IMR-90 (cell line): ENCODE measurements around the gene ABHD6. TPM values are rescaled to one million over a fixed set of nuclear protein-coding genes. Genes with fewer than 3 reads are reported as not detected.

Experiments
- ATAC-seq: fragments of 200-7000 bp; cut with Tn5 transposase; 2 replicates; pipeline ENCODE4 v1.9.1; 2020; ENCODE audit warnings: low read depth, mild to moderate bottlenecking, moderate library complexity
- BruUV-seq: library from RNA; stranded (reverse); fragments of 400-500 nt; replicated peaks from 2 replicates; lab custom pipeline; 2021; lab: Mats Ljungman, UMichigan
- CTCF ChIA-PET: fragments of 300-600 bp; formaldehyde crosslinking; extraction: SDS; loops from one replicate; lab custom pipeline; 2021; ENCODE audit warnings: antibody characterized with exemption; lab: Yijun Ruan, JAX
- POLR2A ChIA-PET: fragments of 300-600 bp; sonication (Branson Sonifier 250); formaldehyde crosslinking; loops from one replicate; lab custom pipeline; 2022; ENCODE audit warnings: antibody characterized with exemption; ENCODE audit not compliant: unreplicated experiment; lab: Charles Lee
- DNase-seq: peaks from one replicate; pipeline ENCODE4 v3.0.0; 2013
- H2AFZ ChIP-seq: replicated peaks from 2 replicates; pipeline ENCODE3; 2013; ENCODE audit warnings: low read length, mild to moderate bottlenecking; ENCODE audit not compliant: poor library complexity
- H2AK5ac ChIP-seq: 2 replicates; pipeline ENCODE4 v1.6.1; 2013; ENCODE audit warnings: low read depth, low read length, inconsistent platforms
- H2AK9ac ChIP-seq: replicated peaks from 2 replicates; pipeline ENCODE3; 2013; ENCODE audit warnings: mild to moderate bottlenecking, low read depth, low read length, moderate library complexity; ENCODE audit not compliant: poor library complexity
- H2BK120ac ChIP-seq: 2 replicates; pipeline ENCODE4 v1.6.1; 2013; ENCODE audit warnings: low read depth, low read length, inconsistent platforms
- H2BK15ac ChIP-seq: 3 replicates; pipeline ENCODE4 v1.6.1; 2013; ENCODE audit warnings: low read depth, low read length, inconsistent platforms
- H2BK20ac ChIP-seq: 2 replicates; pipeline ENCODE4 v1.6.1; 2013; ENCODE audit warnings: low read depth, mild to moderate bottlenecking, inconsistent platforms, low read length, moderate library complexity
- H2BK5ac ChIP-seq: 2 replicates; pipeline ENCODE4 v1.6.1; 2013; ENCODE audit warnings: mild to moderate bottlenecking, low read depth, low read length, inconsistent platforms; ENCODE audit not compliant: poor library complexity, severe bottlenecking
- H3K14ac ChIP-seq: replicated peaks from 2 replicates; pipeline ENCODE4 v1.6.1; 2013; ENCODE audit warnings: low read depth, low read length, inconsistent platforms
- H3K18ac ChIP-seq: 2 replicates; pipeline ENCODE4 v1.6.1; 2013; ENCODE audit warnings: low read depth, low read length, control low read depth
- H3K23ac ChIP-seq: 2 replicates; pipeline ENCODE4 v1.6.1; 2013; ENCODE audit warnings: low read depth, low read length, inconsistent platforms
- H3K27ac ChIP-seq: 2 replicates; pipeline ENCODE4 v1.5.1; 2013; ENCODE audit warnings: mild to moderate bottlenecking, control low read depth, low read length; ENCODE audit not compliant: insufficient read depth
- H3K27me3 ChIP-seq: 2 replicates; pipeline ENCODE4 v1.6.1; 2013; ENCODE audit warnings: low read length; ENCODE audit not compliant: control insufficient read depth, insufficient read depth
- H3K36me3 ChIP-seq: 2 replicates; pipeline ENCODE4 v1.6.1; 2013; ENCODE audit warnings: low read length, mixed read lengths; ENCODE audit not compliant: control insufficient read depth, insufficient read depth
- H3K4ac ChIP-seq: 2 replicates; pipeline ENCODE4 v1.6.1; 2013; ENCODE audit warnings: low read depth, low read length, inconsistent platforms
- H3K4me1 ChIP-seq: 2 replicates; pipeline ENCODE4 v1.6.1; 2013; ENCODE audit warnings: low read length, mixed read lengths; ENCODE audit not compliant: control insufficient read depth, insufficient read depth
- H3K4me2 ChIP-seq: 2 replicates; pipeline ENCODE4 v1.6.1; 2013; ENCODE audit warnings: low read depth, mild to moderate bottlenecking, control low read depth, low read length, moderate library complexity
- H3K4me3 ChIP-seq: 2 replicates; pipeline ENCODE4 v1.5.1; 2013; ENCODE audit warnings: low read depth, mild to moderate bottlenecking, control low read depth, low read length, moderate library complexity; ENCODE audit not compliant: insufficient read depth
- H3K56ac ChIP-seq: 2 replicates; pipeline ENCODE4 v1.6.1; 2013; ENCODE audit warnings: low read length, inconsistent platforms; ENCODE audit not compliant: insufficient read depth; ENCODE audit errors: extremely low read depth
- H3K79me1 ChIP-seq, 2 experiments: 2 replicates each; pipeline ENCODE4 v1.6.1; 2013; ENCODE audit warnings: low read length in 2 of 2, inconsistent platforms in 1 of 2, low read depth in 1 of 2
- H3K9ac ChIP-seq: 2 replicates; pipeline ENCODE4 v1.6.1; 2013; ENCODE audit warnings: low read depth, low read length, control low read depth
- H3K9me1 ChIP-seq: 2 replicates; pipeline ENCODE4 v1.6.1; 2013; ENCODE audit warnings: low read length, inconsistent platforms; ENCODE audit not compliant: insufficient read depth
- H3K9me3 ChIP-seq: 2 replicates; pipeline ENCODE4 v1.6.1; 2013; ENCODE audit warnings: low read length; ENCODE audit not compliant: control insufficient read depth, insufficient read depth
- H4K20me1 ChIP-seq: 2 replicates; pipeline ENCODE4 v1.6.1; 2013; ENCODE audit warnings: low read length, inconsistent platforms; ENCODE audit not compliant: insufficient read depth
- H4K5ac ChIP-seq: 2 replicates; pipeline ENCODE4 v1.6.1; 2013; ENCODE audit warnings: mild to moderate bottlenecking, low read depth, low read length, control low read depth
- H4K8ac ChIP-seq, 2 experiments: 2 replicates each; pipeline ENCODE4 v1.6.1; 2013; ENCODE audit warnings: low read depth in 2 of 2, low read length in 2 of 2, control low read depth in 1 of 2, inconsistent platforms in 1 of 2
- H4K91ac ChIP-seq: 2 replicates; pipeline ENCODE4 v1.6.1; 2013; ENCODE audit warnings: low read depth, low read length, inconsistent platforms; ENCODE audit not compliant: insufficient read depth
- CEBPB ChIP-seq: IDR thresholded peaks from 2 replicates; pipeline ENCODE4 v1.6.1; 2012; ENCODE audit warnings: low read depth, low read length, improper control_type of control experiment
- FOS ChIP-seq: fragments of 150-350 bp; IDR thresholded peaks from 2 replicates; pipeline ENCODE4 v1.6.1; 2016; ENCODE audit warnings: low read depth, low read length
- MAFK ChIP-seq: IDR thresholded peaks from 2 replicates; pipeline ENCODE4 v1.6.1; 2012; ENCODE audit warnings: low read depth, low read length, improper control_type of control experiment
- RCOR1 ChIP-seq: IDR thresholded peaks from 2 replicates; pipeline ENCODE4 v1.6.1; 2012; ENCODE audit warnings: mild to moderate bottlenecking, low read length, improper control_type of control experiment; ENCODE audit not compliant: insufficient replicate concordance
- WGBS, 2 experiments: methylation state at CpG; one replicate each; pipeline versions ENCODE4 v1.1.5 to v1.1.7; 2013; ENCODE audit warnings: missing lambda C conversion rate in 2 of 2; ENCODE audit not compliant: insufficient read length in 1 of 2; ENCODE audit errors: extremely low coverage in 2 of 2; 5-methylcytosine and 5-hydroxymethylcytosine counted together
- dilution Hi-C: fragments of 300-500 bp; cut with HindIII; formaldehyde crosslinking; loops from one replicate; pipeline ENCODE4 v1.14.3; 2018; ENCODE audit warnings: low sequenced_read_pairs; ENCODE audit not compliant: unreplicated experiment
- in situ Hi-C: fragments of 300-500 bp; cut with MboI; formaldehyde crosslinking; loops from 3 replicates; pipeline ENCODE4 v1.14.3; 2019; ENCODE audit warnings: low sequenced_read_pairs, inconsistent platforms, mixed read lengths
- intact Hi-C: fragments of 100-400 bp; cut with micrococcal nuclease; formaldehyde crosslinking; loops from 2 replicates; pipeline ENCODE4 v1.10.0; 2022
- polyA plus RNA-seq, 3 experiments: library from polyadenylated mRNA; depleted of rRNA; stranded (reverse); fragments of >200 nt; gene quantifications; 2 replicates each; pipeline ENCODE4 v1.2.3, GENCODE V29; 2012; ENCODE audit warnings: low replicate concordance in 1 of 3
- total RNA-seq: library from RNA; depleted of rRNA; stranded (reverse); fragments of >200 nt; gene quantifications from 2 replicates; pipeline ENCODE4 v1.2.3, GENCODE V29; 2012
- TF ChIP-seq, protein P1 (sequence below): fragments of 150-350 bp; IDR thresholded peaks from 2 replicates; pipeline ENCODE4 v1.6.1; 2017; ENCODE audit warnings: mild to moderate bottlenecking, antibody characterized with exemption, low read length, low read depth

Gene ABHD6
- total and polyA plus RNA-seq, 2 of the 4 experiments (the other 2 are of a cell fraction): 5.0 to 5.6 TPM

GRCh38 chr3:58271901-58272501 is 34.4 kb downstream of the ABHD6 start:
- H2AK9ac ChIP-seq: no peak overlapping the region
- TF ChIP-seq MAFK: no peak
- peak; percentile 88 for TF ChIP-seq FOS
- TF ChIP-seq RCOR1: peak; percentile 100
- peak; percentile 81 for TF ChIP-seq CEBPB
- TF ChIP-seq, protein P1, sequence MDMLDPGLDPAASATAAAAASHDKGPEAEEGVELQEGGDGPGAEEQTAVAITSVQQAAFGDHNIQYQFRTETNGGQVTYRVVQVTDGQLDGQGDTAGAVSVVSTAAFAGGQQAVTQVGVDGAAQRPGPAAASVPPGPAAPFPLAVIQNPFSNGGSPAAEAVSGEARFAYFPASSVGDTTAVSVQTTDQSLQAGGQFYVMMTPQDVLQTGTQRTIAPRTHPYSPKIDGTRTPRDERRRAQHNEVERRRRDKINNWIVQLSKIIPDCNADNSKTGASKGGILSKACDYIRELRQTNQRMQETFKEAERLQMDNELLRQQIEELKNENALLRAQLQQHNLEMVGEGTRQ: no peak
- ChIA-PET CTCF (interaction anchor here (0.8 to 1.0 kb wide), 2 partner anchors 33 to 34 kb away, joined by 3 read pairs; partner anchors contain the start of genes HTD2 and RPP14), POLR2A (interaction anchor here (0.7 kb wide), 1 partner anchor 34 kb away, joined by 3 read pairs; the partner anchor contains the start of genes HTD2 and RPP14)
- WGBS, 2 experiments: no CpG with 5 or more reads among the region's 7 CpGs
- no peak overlapping the region for H2BK15ac ChIP-seq
- no peak overlapping the region for H2AFZ ChIP-seq
- no peaks in the 10 kb centered on the region for H4K20me1 ChIP-seq
- peaks cover 11% of the 10 kb centered on the region for H3K9me1 ChIP-seq
- in situ Hi-C loops (no loop called here), dilution Hi-C loops (no loop called here), intact Hi-C loops (no loop called here)
- H3K4me2 ChIP-seq: peak overlapping the region; percentile 82
- H3K23ac ChIP-seq: no peak overlapping the region
- peak overlapping the region; percentile 27; the same call in 1 of the 2 replicates for H4K91ac ChIP-seq
- 0 out of 2 replicates have a peak overlapping the region, but pooled peaks have one; percentile 65 for H4K5ac ChIP-seq
- no peaks in the 10 kb centered on the region for H3K9me3 ChIP-seq
- no peaks in the 10 kb centered on the region for H3K27me3 ChIP-seq
- H3K4me1 ChIP-seq: peaks cover 8% of the 10 kb centered on the region
- H2BK120ac ChIP-seq: peak overlapping the region; percentile 87
- peak overlapping the region; percentile 71; the same call in 1 of the 2 replicates for H2AK5ac ChIP-seq
- H3K4ac ChIP-seq: peak overlapping the region; percentile 44; the same call in 1 of the 2 replicates
- H3K9ac ChIP-seq: no peak overlapping the region
- H3K56ac ChIP-seq: peak overlapping the region; percentile 51; the same call in 1 of the 2 replicates
- peak overlapping the region; percentile 98 for H2BK5ac ChIP-seq
- DNase-seq: peak; percentile 93
- H4K8ac ChIP-seq: peak overlapping the region in 1 of 2 experiments; percentile 53; a peak in 2 of 4 replicates
- ATAC-seq: peak; percentile 96
- BruUV-seq: no TSS peak
- peak overlapping the region; percentile 76; the same call in 1 of the 2 replicates for H2BK20ac ChIP-seq
- no peak overlapping the region for H3K4me3 ChIP-seq
- no peaks in the 10 kb centered on the region for H3K79me1 ChIP-seq
- H3K18ac ChIP-seq: peak overlapping the region; percentile 83; the same call in 1 of the 2 replicates
- H3K27ac ChIP-seq: peak overlapping the region; percentile 55; the same call in 1 of the 2 replicates
- H3K14ac ChIP-seq: no peak overlapping the region
- H3K36me3 ChIP-seq: peaks cover 5% of the 10 kb centered on the region
